Ascending aorta (tissue), 2 donors: ENCODE data around the gene GDAP2. TPM values are rescaled to one million over a fixed set of nuclear protein-coding genes. Genes with fewer than 3 reads are reported as not detected.

Source experiments
- DNase-seq, 2 donors: peaks; one replicate each; pipeline ENCODE4 v3.0.0-alpha.2; 2019; ENCODE audit warnings: low spot score in 2 of 2
- H3K27ac ChIP-seq, 2 donors: fragments of 200-600 bp; sonication (generic); one replicate each; pipeline ENCODE4 v1.5.1; 2016 to 2017; ENCODE audit warnings: mild to moderate bottlenecking in 1 of 2
- H3K27me3 ChIP-seq: fragments of 200-600 bp; sonication (generic); one replicate; pipeline ENCODE4 v1.5.1; 2017
- H3K36me3 ChIP-seq, 2 donors: fragments of 200-600 bp; sonication (generic); one replicate each; pipeline ENCODE4 v1.5.1; 2016
- H3K4me1 ChIP-seq, 2 donors: fragments of 200-600 bp; sonication (generic); one replicate each; pipeline ENCODE4 v1.5.1; 2016 to 2017; ENCODE audit warnings: mild to moderate bottlenecking in 1 of 2
- H3K4me3 ChIP-seq, 2 donors: fragments of 200-600 bp; sonication (generic); one replicate each; pipeline ENCODE4 v1.5.1; 2016 to 2017; ENCODE audit warnings: mild to moderate bottlenecking in 1 of 2
- H3K9me3 ChIP-seq, 2 donors: fragments of 200-600 bp; sonication (generic); one replicate each; pipeline ENCODE4 v1.5.1; 2016
- CTCF ChIP-seq, 3 experiments: fragments of 200-600 bp in 2 of 3; fragments of 450-650 bp in 1 of 3; sonication (generic) in 2 of 3; IDR thresholded peaks; one replicate each; pipeline ENCODE4 v1.5.1; 2016 to 2019; ENCODE audit warnings: antibody characterized with exemption in 3 of 3, mild to moderate bottlenecking in 1 of 3, moderate library complexity in 1 of 3
- intact Hi-C: fragments of 100-400 bp; cut with DNase I; formaldehyde crosslinking; loops from one replicate; pipeline ENCODE4 v1.15.1; 2023
- total RNA-seq: library from RNA; depleted of rRNA; stranded (reverse); fragments of >200 nt; gene quantifications from one replicate; pipeline ENCODE4 v1.1.0, GENCODE V29; 2016

The GDAP2 gene
- total RNA-seq, 1 donor from 2014 or later = 9.5 TPM

GRCh38 chr1:117834416-117834815 lies 95.0 kb downstream of the GDAP2 start:
- DNase-seq = no peak
- Histone ChIP-seq H3K27me3 (no peaks in the 10 kb centered on the region), H3K4me1 (no peaks in the 10 kb centered on the region), H3K27ac (no peak overlapping the region), H3K4me3 (no peak overlapping the region), H3K36me3 (no peaks in the 10 kb centered on the region), H3K9me3 (peaks cover 0 to 7% of the 10 kb centered on the region in 2 donors)
- intact Hi-C loops = no loop called here
- TF ChIP-seq CTCF (IDR thresholded peaks at IDR 0.05) = no peak

DNA sequence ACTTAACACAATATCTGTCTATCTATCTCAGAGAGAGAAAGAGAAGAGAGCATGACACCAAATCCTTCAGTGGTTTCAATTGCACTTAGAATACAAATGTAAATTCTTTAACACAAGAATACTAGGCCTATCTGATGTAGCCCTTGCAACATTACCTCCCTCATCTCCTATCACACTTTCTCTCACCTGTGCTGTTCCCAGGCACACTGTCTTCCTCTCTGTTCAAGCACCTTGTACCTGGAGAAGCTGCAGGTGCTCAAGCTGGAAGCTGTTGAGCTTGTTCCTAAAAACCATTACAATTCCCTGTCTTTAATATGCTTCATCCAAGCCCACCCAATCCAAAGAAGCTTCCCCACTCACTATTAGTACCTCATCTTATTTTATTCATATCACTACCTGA lies 97.0 kb downstream of the GDAP2 start:
- no peak for DNase-seq
- Histone ChIP-seq H3K36me3 (no peaks in the 10 kb centered on the region), H3K4me1 (peaks cover 3 to 6% of the 10 kb centered on the region in 2 donors), H3K4me3 (no peak overlapping the region), H3K9me3 (peaks cover 0 to 7% of the 10 kb centered on the region in 2 donors), H3K27me3 (no peaks in the 10 kb centered on the region), H3K27ac (no peak overlapping the region)
- intact Hi-C loops = no loop called here
- no peak for TF ChIP-seq CTCF (IDR thresholded peaks at IDR 0.05)

GRCh38 chr1:117830222-117830621 lies 99.2 kb downstream of the GDAP2 start:
- DNase-seq = no peak
- Histone ChIP-seq H3K27me3 (no peaks in the 10 kb centered on the region), H3K4me3 (no peak overlapping the region), H3K36me3 (no peaks in the 10 kb centered on the region), H3K4me1 (peaks cover 18 to 24% of the 10 kb centered on the region in 2 donors), H3K9me3 (peaks cover 0 to 7% of the 10 kb centered on the region in 2 donors), H3K27ac (no peak overlapping the region)
- intact Hi-C loops = no loop called here
- TF ChIP-seq CTCF (IDR thresholded peaks at IDR 0.05) = no peak

DNA sequence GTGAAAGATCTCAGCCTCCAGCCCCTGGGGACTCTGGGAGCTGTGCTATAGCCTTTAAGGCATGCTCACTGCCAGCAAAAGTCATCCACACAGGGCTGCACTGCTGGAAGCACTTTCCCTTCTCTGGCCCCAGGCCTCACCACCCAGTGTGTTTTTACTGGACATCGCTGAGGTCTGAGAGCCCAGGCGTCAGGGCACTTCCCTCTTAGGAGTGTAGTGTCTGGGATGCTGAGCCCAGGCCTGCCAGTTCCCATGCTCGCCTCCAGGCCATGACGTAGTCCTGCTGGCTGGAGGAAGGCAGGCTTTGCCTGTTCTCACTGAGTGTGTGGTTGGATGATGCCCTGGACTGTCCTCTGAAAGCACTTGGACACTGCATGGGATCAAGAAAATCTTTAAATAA lies 101.2 kb downstream of the GDAP2 start:
- DNase-seq = peak; percentile 70 to 93
- peak overlapping the region in 1 of 2 donors; percentile 3 for H3K4me3 ChIP-seq
- H3K27me3 ChIP-seq = no peaks in the 10 kb centered on the region
- peak in 1 of 3 experiments; percentile 24 for TF ChIP-seq CTCF (IDR thresholded peaks at IDR 0.05)
- H3K4me1 ChIP-seq = peaks cover 18 to 31% of the 10 kb centered on the region in 2 donors
- peaks cover 0 to 7% of the 10 kb centered on the region in 2 donors for H3K9me3 ChIP-seq
- intact Hi-C loops = loop anchor here (5.0 kb wide), 2 partner anchors 39 to 221 kb away; partner anchors contain the start of gene TENT5C
- no peaks in the 10 kb centered on the region for H3K36me3 ChIP-seq
- peak overlapping the region; percentile 59 to 74 for H3K27ac ChIP-seq

DNA sequence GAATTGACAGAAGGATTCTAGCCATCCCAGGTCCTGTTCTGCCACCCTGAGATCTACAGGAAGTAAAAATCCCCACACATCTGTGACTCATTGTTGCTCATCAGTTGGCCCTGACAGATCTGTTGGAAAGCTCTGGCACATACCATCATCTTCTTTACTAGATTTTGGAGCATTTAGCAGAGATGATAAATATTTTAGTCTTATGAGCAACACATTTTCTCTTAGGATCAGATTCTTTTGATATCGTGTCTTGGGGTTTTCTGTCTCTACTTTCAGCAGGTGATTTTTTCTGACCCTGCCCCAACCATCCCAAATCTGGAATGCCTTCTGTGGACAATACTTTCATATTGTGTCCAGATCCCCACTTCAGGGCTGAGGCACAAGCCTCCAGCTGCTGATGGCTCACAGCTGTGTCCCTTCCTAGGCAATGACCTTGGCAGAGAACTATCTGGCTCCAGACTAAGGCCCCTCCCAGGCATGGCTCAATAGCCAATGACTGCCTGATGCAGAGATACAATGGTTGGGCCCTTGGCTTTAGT lies 102.8 kb downstream of the GDAP2 start:
- intact Hi-C loops = loop anchor here (5.0 kb wide), 2 partner anchors 41 to 219 kb away; partner anchors contain the start of gene TENT5C
- no peak for DNase-seq
- Histone ChIP-seq H3K9me3 (peaks cover 0 to 7% of the 10 kb centered on the region in 2 donors), H3K4me1 (peaks cover 18 to 41% of the 10 kb centered on the region in 2 donors), H3K27me3 (no peaks in the 10 kb centered on the region), H3K4me3 (no peak overlapping the region), H3K36me3 (no peaks in the 10 kb centered on the region), H3K27ac (peak overlapping the region; percentile 59 to 74)
- TF ChIP-seq CTCF (IDR thresholded peaks at IDR 0.05) = no peak
